Endothelial cell (in vitro differentiated cells): ENCODE measurements around the gene MSANTD2. TPM values are rescaled to one million over a fixed set of nuclear protein-coding genes. Genes with fewer than 3 reads are reported as not detected.
A peak's percentile ranks its signal among the peaks of the same experiment; 100 is the strongest.

ENCODE experiments used
- DNase-seq: peaks from one replicate; pipeline ENCODE4 v3.0.0; 2021; ENCODE audit warnings: low spot score
- H3K27ac Mint-ChIP-seq: one replicate; pipeline ENCODE4 v1.8.0; 2021; ENCODE audit warnings: mixed read lengths, inconsistent platforms; ENCODE audit not compliant: unreplicated experiment
- H3K27me3 Mint-ChIP-seq: one replicate; pipeline ENCODE4 v1.8.0; 2021; ENCODE audit warnings: mild to moderate bottlenecking, moderate library complexity, mixed read lengths, inconsistent platforms; ENCODE audit not compliant: unreplicated experiment
- H3K36me3 Mint-ChIP-seq: one replicate; pipeline ENCODE4 v1.8.0; 2021; ENCODE audit warnings: mild to moderate bottlenecking, low read depth, mixed read lengths, inconsistent platforms; ENCODE audit not compliant: unreplicated experiment
- H3K4me1 Mint-ChIP-seq: one replicate; pipeline ENCODE4 v1.8.0; 2021; ENCODE audit warnings: mild to moderate bottlenecking, mixed read lengths, inconsistent platforms; ENCODE audit not compliant: unreplicated experiment
- H3K4me3 Mint-ChIP-seq: one replicate; pipeline ENCODE4 v1.8.0; 2021; ENCODE audit warnings: mild to moderate bottlenecking, mixed read lengths, inconsistent platforms; ENCODE audit not compliant: unreplicated experiment
- H3K9me3 Mint-ChIP-seq: one replicate; pipeline ENCODE4 v1.8.0; 2021; ENCODE audit warnings: mixed read lengths, inconsistent platforms; ENCODE audit not compliant: unreplicated experiment
- CTCF ChIP-seq: fragments of 200-600 bp; sonication (generic); IDR thresholded peaks from one replicate; pipeline ENCODE4 v1.5.0; 2021; ENCODE audit warnings: antibody characterized with exemption; ENCODE audit not compliant: unreplicated experiment
- total RNA-seq: library from RNA; stranded (reverse); fragmentation: NEBNext Ultra II Directional; extraction: Animal tissue kit (Norgen Biotek cat#: 25700); gene quantifications from one replicate; pipeline ENCODE4 v1.2.1, GENCODE V29; 2021; ENCODE audit not compliant: unreplicated experiment

Gene MSANTD2
- total RNA-seq, 1 donor from 2014 or later = 32.4 TPM

- peaks cover 48% of the 10 kb centered on the region for H3K4me1 Mint-ChIP-seq
- H3K27me3 Mint-ChIP-seq = peaks cover 20% of the 10 kb centered on the region
- H3K4me3 Mint-ChIP-seq = peak overlapping the region; percentile 98
- H3K36me3 Mint-ChIP-seq = peaks cover 53% of the 10 kb centered on the region
- H3K27ac Mint-ChIP-seq = peak overlapping the region; percentile 97
- DNase-seq = peak; percentile 95
- no peaks in the 10 kb centered on the region for H3K9me3 Mint-ChIP-seq
- TF ChIP-seq CTCF = no peak
Measured at GRCh38 chr11:124759266-124760204, 40.7 kb downstream of the MSANTD2 start.

- peaks cover 59% of the 10 kb centered on the region for H3K36me3 Mint-ChIP-seq
- DNase-seq = peak; percentile 87
- TF ChIP-seq CTCF = peak; percentile 73
- H3K9me3 Mint-ChIP-seq = no peaks in the 10 kb centered on the region
- H3K27ac Mint-ChIP-seq = peak overlapping the region; percentile 97
- peaks cover 54% of the 10 kb centered on the region for H3K4me1 Mint-ChIP-seq
- peaks cover 21% of the 10 kb centered on the region for H3K27me3 Mint-ChIP-seq
- H3K4me3 Mint-ChIP-seq = peak overlapping the region; percentile 98
Measured at GRCh38 chr11:124758355-124759265, 41.6 kb downstream of the MSANTD2 start.

- peak overlapping the region; percentile 32 for H3K27ac Mint-ChIP-seq
- H3K36me3 Mint-ChIP-seq = peaks cover 67% of the 10 kb centered on the region
- TF ChIP-seq CTCF = no peak
- DNase-seq = no peak
- H3K9me3 Mint-ChIP-seq = no peaks in the 10 kb centered on the region
- H3K4me1 Mint-ChIP-seq = peaks cover 65% of the 10 kb centered on the region
- peak overlapping the region; percentile 98 for H3K4me3 Mint-ChIP-seq
- peaks cover 25% of the 10 kb centered on the region for H3K27me3 Mint-ChIP-seq
Measured at GRCh38 chr11:124757320-124757719, 42.9 kb downstream of the MSANTD2 start.

GRCh38 chr11:124756753-124757227, 43.4 kb downstream of the MSANTD2 start:
- H3K4me1 Mint-ChIP-seq = peaks cover 66% of the 10 kb centered on the region
- no peaks in the 10 kb centered on the region for H3K9me3 Mint-ChIP-seq
- peak overlapping the region; percentile 83 for H3K27ac Mint-ChIP-seq
- H3K36me3 Mint-ChIP-seq = peaks cover 68% of the 10 kb centered on the region
- no peak for TF ChIP-seq CTCF
- peaks cover 25% of the 10 kb centered on the region for H3K27me3 Mint-ChIP-seq
- DNase-seq = no peak
- peak overlapping the region; percentile 84 for H3K4me3 Mint-ChIP-seq
